Measurements from ENCODE around the gene PRKG1.

PRKG1 gene

GRCh38 chr10:52256832-52257691, 1182.8 kb downstream of the PRKG1 start:
- FAIRE-seq, result no peak

DNA sequence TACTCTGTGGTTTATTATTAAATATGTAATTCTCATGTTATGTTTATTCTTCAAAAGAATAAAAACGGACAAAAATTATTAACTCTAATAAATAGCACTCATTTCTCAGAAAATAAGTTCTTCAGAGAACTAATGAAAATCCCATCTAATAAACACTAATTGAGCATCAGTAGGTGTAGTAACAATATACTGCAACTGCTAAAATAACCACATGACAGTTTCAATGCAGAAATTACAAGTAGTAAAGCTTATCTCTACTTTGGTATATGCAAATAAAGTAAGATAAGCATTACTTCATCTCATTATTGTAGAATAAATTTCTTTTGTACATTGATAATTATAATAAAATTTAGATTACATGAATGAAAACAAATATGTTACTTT, 1183.4 kb downstream of the PRKG1 start:
- FAIRE-seq, result no peak

DNA sequence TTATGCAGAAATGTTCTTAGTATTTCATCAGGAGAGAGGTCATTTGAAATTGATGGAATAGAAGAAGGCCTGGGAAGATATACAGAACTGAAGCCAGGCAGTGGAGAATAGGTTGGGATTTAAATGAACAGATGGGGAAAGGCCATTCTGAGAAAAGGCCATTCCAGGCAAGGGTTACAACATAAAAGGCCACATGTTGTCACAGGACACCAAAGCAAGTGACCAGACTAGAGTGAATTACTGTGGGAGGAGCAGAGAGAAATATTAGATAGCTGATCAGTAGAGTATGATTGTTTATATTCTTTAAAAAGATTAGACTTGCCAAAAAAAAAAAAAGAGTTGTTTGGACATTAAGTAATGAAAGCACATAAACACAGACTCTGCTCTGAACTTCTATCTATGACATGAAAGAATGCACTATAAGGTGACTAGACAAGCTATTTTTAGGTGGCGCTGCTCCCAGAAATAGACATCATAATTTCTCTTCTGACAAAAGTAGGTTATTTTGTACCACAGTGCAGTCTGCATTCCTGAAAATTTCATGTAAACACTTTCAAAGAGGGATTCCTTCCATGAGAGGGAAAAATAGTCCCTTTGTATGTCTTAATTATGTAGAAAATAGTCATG, 1184.6 kb downstream of the PRKG1 start:
- FAIRE-seq, result peak; percentile 19

GRCh38 chr10:52259426-52259812, 1185.1 kb downstream of the PRKG1 start:
- FAIRE-seq, result no peak

- no peak for FAIRE-seq
Observed at GRCh38 chr10:52261362-52261761, 1187.1 kb downstream of the PRKG1 start.

- no peak for FAIRE-seq
Observed at GRCh38 chr10:52265131-52265926, 1191.0 kb downstream of the PRKG1 start.

- no peak for FAIRE-seq
Observed at GRCh38 chr10:52266858-52267257, 1192.6 kb downstream of the PRKG1 start.

- FAIRE-seq, result no peak
Observed at GRCh38 chr10:52268790-52269189, 1194.5 kb downstream of the PRKG1 start.

GRCh38 chr10:52269233-52269632, 1194.9 kb downstream of the PRKG1 start:
- no peak for FAIRE-seq

- no peak for FAIRE-seq
Observed at GRCh38 chr10:52276163-52276562, 1201.9 kb downstream of the PRKG1 start.

DNA sequence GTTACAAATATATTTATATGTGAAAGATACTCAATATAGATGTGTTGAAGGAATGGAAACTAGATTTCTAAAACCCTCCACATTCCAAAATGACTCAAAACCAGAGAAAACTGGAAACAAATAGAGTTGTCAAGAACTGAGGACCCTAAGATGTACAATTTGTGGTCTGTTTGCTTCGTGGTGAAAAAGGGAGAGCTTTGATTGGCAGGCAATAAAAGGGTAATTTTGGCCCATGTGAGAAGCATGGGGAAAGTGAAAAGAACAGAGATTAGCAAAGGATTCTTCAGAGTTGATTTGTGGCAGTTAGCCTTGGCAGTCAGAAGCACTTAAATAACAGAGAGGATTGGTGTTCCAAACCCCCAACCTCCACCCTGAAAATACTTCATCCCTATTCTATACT, 1202.7 kb downstream of the PRKG1 start:
- no peak for FAIRE-seq

- no peak for FAIRE-seq
Observed at GRCh38 chr10:52279546-52279945, 1205.3 kb downstream of the PRKG1 start.

DNA sequence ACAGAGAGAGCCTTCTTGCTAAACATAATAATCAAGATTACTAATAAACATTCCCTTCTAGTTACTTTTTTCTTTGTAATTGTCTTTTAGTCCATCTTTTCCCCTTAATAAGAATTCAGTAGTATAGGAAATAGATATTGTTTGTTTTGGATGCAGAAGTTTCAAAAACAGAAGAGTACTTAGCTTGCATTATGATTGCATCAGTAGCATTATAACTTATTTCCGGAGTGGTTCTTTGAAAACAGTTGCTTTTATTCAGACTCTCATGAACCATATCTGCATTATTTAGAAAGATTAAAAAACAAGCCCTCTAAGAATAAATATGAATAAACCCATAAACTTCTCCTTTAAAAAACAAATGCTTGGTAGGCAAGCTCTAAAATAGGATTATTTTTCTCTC, 1205.8 kb downstream of the PRKG1 start:
- no peak for FAIRE-seq

DNA sequence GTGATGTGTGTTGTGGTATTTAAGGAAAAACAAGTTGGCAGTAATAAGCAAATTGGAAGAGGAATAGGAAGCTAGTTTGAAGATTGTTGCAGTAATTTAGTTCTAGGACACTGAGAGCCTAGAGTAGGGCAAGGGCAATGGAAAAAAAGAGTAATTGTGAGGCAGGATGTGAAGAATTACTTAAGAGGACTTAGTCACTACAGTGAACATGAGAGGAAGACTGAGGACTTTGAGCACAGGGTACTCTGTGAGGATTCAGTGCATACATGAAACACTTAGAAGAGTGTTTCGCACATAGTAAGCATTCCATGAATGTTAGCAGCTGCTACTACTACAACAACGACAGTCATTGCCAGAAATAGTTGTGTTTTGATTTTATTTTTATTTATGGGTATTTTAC, 1208.9 kb downstream of the PRKG1 start:
- no peak for FAIRE-seq

DNA sequence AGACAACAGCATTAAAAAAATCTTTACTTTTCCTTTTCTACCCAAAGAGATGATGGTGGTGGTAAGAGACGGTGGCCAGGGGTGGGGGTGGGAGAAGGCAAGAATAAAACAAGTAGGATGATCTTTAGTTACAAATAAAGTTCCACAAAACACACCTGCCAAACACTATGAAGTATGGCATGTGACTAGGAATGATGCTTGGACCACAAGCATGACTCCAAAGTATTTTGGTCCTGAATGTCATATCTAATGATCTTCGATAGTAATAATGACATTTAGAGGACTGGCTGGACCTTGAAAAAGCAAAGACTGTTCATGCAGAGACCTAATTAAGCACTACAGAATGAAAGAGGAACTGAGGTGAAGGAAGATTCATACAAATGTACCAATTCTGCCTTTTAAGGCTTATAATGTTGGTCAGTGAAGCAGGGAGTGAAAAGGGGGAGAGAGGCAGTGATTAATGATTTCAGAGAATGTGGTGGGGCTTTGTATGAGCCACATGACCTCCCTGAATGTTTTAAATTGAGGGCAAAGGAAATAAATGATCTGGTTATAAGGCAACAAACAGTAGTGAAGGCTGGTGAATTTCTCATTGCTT, 1210.2 kb downstream of the PRKG1 start:
- FAIRE-seq, result no peak

DNA sequence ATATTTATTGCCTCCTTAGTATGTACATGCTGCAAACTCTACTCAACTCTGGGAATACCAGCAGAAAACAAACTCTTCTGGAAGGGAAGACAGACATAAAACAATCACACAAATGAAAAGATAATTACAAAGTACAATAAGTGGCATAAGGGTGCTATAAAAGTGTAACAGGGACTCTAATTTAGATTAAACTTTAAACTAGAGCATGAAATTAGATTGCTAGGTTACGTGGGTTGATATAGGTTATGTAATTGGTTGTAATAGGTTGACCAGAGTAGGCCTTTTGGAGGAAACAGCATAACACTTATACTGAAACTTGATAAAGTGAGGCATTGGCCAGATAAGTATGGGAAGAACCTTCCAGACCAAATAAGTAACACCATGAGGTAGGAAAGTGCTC, 1213.6 kb downstream of the PRKG1 start:
- FAIRE-seq, result no peak

GRCh38 chr10:52297747-52298146, 1223.5 kb downstream of the PRKG1 start:
- no peak for FAIRE-seq

DNA sequence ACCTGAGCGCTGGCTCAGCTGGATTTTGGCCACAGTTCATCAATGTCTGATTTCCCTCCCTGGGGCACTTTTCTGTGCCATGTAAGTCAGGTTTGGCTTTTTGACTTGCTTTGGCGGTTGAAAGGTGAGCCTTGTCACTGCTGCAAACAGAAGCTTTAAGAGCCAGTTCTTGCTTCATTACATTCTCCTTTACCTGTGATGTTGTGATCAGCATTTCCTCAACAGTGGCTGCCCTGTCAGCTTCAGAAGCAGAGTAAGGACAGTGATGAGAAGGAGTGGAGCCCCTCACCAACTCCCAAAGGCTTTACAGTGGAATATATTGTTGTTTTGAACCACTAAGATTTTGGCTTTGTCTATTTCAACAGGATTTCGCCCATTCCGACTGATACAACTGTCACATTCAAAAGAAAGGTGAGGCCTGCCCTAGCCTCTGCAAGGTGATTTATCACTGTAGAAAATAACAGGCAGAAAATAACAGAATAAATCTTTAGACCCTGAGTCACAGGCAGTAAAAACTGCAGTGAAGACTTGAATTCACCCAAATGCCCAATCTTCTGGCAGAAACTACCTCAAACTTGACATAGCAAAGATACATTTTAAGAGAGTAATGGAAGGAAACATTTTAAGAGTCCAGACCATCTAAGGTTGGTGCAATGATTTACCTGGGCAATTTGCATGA, 1226.5 kb downstream of the PRKG1 start:
- no peak for FAIRE-seq

- FAIRE-seq, result no peak
Observed at GRCh38 chr10:52308251-52309031, 1234.2 kb downstream of the PRKG1 start.

DNA sequence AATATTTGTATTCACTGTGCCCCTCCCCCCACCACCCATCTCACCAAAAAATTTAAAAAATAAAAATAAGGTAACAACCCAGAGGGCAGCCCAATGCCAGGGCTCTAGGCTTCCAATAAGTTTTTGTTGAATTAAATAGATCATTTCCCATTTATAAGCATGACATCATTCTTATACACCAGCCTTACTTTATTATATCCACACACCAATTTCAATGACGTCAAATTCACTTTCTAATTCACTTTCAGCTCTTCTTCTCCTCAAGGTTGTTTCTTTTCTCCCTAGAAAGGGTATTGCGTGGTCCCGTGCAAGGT, 1238.6 kb downstream of the PRKG1 start:
- no peak for FAIRE-seq

GRCh38 chr10:52313256-52313932, 1239.1 kb downstream of the PRKG1 start:
- no peak for FAIRE-seq
